CD1c-positive myeloid dendritic cell (primary cell): ENCODE results near the gene CHD5.
"Not testable (repeated sequence)": the region's sequence is repeated elsewhere in the genome, so short reads cannot be mapped to it uniquely, and the experiment has no call there.

ENCODE experiments used
- DNase-seq: peaks from one replicate; pipeline ENCODE4 v3.0.0-alpha.2; 2016; ENCODE audit errors: extremely low spot score

Gene CHD5

GRCh38 chr1:6180268-6180706, at the start of gene CHD5:
CHD5 (minus strand) TSS chr1:6180321; CDS start chr1:6180023, 298 bp downstream.
- DNase-seq, result no peak

GRCh38 chr1:6225651-6226050, 45.5 kb upstream of the CHD5 start:
- DNase-seq, result no peak

- DNase-seq, result no peak
Observed at GRCh38 chr1:6224718-6225117, 44.6 kb upstream of the CHD5 start.

GRCh38 chr1:6223617-6224016, 43.5 kb upstream of the CHD5 start:
- no peak for DNase-seq

GRCh38 chr1:6222636-6223035, 42.5 kb upstream of the CHD5 start:
- DNase-seq, result no peak

GRCh38 chr1:6221210-6221784, 41.2 kb upstream of the CHD5 start:
- no peak for DNase-seq

GRCh38 chr1:6220236-6220635, 40.1 kb upstream of the CHD5 start:
- DNase-seq, result no peak

- not testable (repeated sequence) for DNase-seq
Observed at GRCh38 chr1:6219641-6220040, 39.5 kb upstream of the CHD5 start.

GRCh38 chr1:6218375-6219164, 38.4 kb upstream of the CHD5 start:
- DNase-seq, result no peak

- peak; percentile 46 for DNase-seq
Observed at GRCh38 chr1:6212193-6212959, 32.3 kb upstream of the CHD5 start.

- DNase-seq, result no peak
Observed at GRCh38 chr1:6211731-6212130, 31.6 kb upstream of the CHD5 start.

- DNase-seq, result no peak
Observed at GRCh38 chr1:6210591-6211355, 30.7 kb upstream of the CHD5 start.

GRCh38 chr1:6209661-6210580, 29.8 kb upstream of the CHD5 start:
- no peak for DNase-seq

GRCh38 chr1:6208723-6209660, 28.9 kb upstream of the CHD5 start:
- peak; percentile 70 for DNase-seq

- DNase-seq, result no peak
Observed at GRCh38 chr1:6207921-6208320, 27.8 kb upstream of the CHD5 start.

GRCh38 chr1:6207075-6207885, 27.2 kb upstream of the CHD5 start:
- no peak for DNase-seq

- no peak for DNase-seq
Observed at GRCh38 chr1:6206520-6206855, 26.4 kb upstream of the CHD5 start.

- peak; percentile 66 for DNase-seq
Observed at GRCh38 chr1:6205849-6206519, 25.9 kb upstream of the CHD5 start, which contains the start of gene RNF207. RNF207 (plus strand) TSS chr1:6206119; CDS start chr1:6206536, 417 bp downstream.
